ENCODE data around the gene SUFU. TPM values are rescaled to one million over a fixed set of nuclear protein-coding genes. Genes with fewer than 3 reads are reported as not detected.

SUFU gene
- total RNA-seq, 4 donors from 2014 or later: 2.3 to 5.4 (median 4.4) TPM

DNA sequence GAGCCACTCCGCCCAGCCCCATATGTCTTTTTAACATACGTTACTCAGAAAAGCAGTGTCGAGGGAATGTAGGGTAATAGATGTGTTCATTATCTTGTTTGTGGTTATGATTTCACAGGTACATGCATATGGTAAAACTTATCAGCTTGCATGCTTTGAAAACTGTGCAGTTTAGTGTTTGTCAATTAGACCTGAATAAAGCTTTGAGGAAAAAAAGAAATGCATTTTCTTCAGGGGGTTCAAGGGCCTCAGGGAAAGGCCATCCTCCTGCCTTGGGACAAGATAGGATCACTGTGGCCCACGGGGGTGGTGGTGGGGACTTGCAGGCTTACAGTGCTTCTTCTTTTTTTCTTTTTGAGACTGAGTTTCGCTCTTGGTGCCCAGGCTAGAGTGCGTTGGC, 36.5 kb upstream of the SUFU start:
- no peak for TF ChIP-seq POLR2A (IDR thresholded peaks at IDR 0.05)
- TF ChIP-seq, protein P1, sequence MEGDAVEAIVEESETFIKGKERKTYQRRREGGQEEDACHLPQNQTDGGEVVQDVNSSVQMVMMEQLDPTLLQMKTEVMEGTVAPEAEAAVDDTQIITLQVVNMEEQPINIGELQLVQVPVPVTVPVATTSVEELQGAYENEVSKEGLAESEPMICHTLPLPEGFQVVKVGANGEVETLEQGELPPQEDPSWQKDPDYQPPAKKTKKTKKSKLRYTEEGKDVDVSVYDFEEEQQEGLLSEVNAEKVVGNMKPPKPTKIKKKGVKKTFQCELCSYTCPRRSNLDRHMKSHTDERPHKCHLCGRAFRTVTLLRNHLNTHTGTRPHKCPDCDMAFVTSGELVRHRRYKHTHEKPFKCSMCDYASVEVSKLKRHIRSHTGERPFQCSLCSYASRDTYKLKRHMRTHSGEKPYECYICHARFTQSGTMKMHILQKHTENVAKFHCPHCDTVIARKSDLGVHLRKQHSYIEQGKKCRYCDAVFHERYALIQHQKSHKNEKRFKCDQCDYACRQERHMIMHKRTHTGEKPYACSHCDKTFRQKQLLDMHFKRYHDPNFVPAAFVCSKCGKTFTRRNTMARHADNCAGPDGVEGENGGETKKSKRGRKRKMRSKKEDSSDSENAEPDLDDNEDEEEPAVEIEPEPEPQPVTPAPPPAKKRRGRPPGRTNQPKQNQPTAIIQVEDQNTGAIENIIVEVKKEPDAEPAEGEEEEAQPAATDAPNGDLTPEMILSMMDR (IDR thresholded peaks at IDR 0.05): no peak
- Histone ChIP-seq H3K27ac (no peak overlapping the region), H3K4me1 (peaks cover 3 to 25% of the 10 kb centered on the region in 2 donors), H3K36me3 (no peaks in the 10 kb centered on the region), H3K9me3 (no peaks in the 10 kb centered on the region), H3K27me3 (no peaks in the 10 kb centered on the region), H3K4me3 (replicated peaks in 1 of 3) (no peak overlapping the region)
- DNase-seq: no peak
- 89 to 96% methylated on average over 6 of the region's 6 CpGs for WGBS, 2 donors
- intact Hi-C loops (cut with DNase I): no loop called here

DNA sequence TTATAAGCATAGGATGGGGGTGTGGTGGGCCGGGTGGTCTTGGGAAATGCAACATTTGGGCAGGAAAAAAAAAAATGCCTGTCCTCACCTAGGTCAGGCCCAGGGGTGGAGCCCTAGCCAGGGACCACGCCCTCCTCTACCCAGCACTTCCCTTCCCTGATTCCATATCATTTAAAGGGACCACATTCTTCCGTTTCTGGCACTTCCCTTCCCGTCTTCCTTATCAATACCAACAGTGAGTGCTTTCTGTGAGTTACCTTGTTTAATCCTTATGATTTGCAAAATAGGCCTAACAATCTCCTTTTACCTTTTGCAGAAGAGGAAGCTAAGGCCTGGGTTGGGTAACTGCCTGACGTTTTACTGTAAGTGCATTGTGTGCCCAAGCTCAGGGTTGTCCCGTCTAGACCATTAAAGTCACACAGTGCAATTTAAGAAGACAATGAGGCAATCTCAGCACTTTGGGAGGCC, 35.8 kb upstream of the SUFU start:
- Histone ChIP-seq H3K27me3 (no peaks in the 10 kb centered on the region), H3K27ac (no peak overlapping the region), H3K4me1 (peaks cover 3 to 18% of the 10 kb centered on the region in 2 donors), H3K36me3 (no peaks in the 10 kb centered on the region), H3K9me3 (no peaks in the 10 kb centered on the region), H3K4me3 (replicated peaks in 1 of 3) (no peak overlapping the region)
- TF ChIP-seq POLR2A (IDR thresholded peaks at IDR 0.05): no peak
- TF ChIP-seq, protein P1 (IDR thresholded peaks at IDR 0.05): no peak
- 77 to 79% methylated on average over 6 of the region's 6 CpGs for WGBS, 2 donors
- intact Hi-C loops (cut with DNase I): no loop called here
- DNase-seq: no peak

DNA sequence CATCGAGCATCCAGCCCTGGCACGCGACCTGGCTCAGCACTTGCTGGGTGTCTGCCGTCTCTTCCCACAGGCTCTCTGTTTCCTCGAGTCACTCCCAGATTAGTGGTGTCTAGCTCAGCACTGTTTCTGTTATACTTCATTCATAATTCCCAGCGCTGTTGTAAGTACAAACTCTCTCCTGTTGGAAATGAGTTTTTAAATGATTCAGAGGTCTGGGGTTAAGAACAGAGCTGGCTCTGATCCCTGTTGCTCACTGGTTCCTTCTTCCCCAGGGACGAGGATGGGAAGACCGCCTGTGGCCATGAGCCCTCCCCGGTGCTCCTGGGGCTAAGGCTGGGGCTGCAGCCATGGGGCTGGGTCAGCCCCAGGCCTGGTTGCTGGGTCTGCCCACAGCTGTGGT, 35.1 kb upstream of the SUFU start:
- H3K27me3 ChIP-seq: no peaks in the 10 kb centered on the region
- H3K4me3 ChIP-seq (replicated peaks in 1 of 3): no peak overlapping the region
- DNase-seq: no peak
- no peaks in the 10 kb centered on the region for H3K36me3 ChIP-seq
- TF ChIP-seq, protein P1 (IDR thresholded peaks at IDR 0.05): no peak
- TF ChIP-seq POLR2A (IDR thresholded peaks at IDR 0.05): no peak
- WGBS, 2 donors: 63 to 73% methylated on average over 9 of the region's 9 CpGs
- H3K4me1 ChIP-seq: peaks cover 0 to 11% of the 10 kb centered on the region in 2 donors
- H3K9me3 ChIP-seq: no peaks in the 10 kb centered on the region
- peak overlapping the region in 2 of 3 donors; percentile 20 to 29 for H3K27ac ChIP-seq
- intact Hi-C loops (cut with DNase I): no loop called here

DNA sequence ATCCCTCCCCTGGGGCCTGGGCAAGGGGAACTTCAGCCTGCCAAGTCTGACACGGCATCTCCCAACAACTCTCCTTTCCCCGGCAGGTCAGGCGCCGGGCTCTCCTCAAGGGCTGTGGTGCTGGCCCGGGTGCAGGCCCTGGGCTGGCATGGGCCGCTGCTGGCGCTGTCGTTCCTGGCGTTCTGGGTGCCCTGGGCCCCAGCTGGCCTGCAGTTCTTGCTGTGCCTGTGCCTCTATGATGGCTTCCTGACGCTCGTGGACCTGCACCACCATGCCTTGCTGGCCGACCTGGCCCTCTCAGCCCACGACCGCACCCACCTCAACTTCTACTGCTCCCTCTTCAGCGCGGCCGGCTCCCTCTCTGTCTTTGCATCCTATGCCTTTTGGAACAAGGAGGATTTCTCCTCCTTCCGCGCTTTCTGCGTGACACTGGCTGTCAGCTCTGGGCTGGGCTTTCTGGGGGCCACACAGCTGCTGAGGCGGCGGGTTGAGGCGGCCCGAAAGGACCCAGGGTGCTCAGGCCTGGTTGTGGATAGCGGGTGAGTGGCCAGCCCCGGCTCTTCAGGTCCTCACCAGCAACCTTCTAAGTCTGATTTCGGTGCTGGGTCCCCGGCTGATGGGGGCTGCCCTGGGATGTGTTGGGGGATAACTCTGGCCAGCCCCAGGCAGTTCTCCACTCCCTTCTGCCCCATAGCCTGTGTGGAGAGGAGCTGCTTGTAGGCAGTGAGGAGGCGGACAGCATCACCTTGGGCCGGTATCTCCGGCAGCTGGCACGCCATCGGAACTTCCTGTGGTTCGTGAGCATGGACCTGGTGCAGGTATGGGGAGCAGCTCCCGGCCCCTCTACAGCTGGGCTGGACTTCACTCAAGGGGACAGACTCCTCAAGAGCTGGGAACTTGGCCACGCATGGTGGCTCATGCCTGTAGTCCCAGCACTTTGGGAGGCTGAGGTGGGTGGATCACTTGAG, 32.9 kb upstream of the SUFU start:
- no peaks in the 10 kb centered on the region for H3K27me3 ChIP-seq
- DNase-seq: no peak
- H3K36me3 ChIP-seq: no peaks in the 10 kb centered on the region
- 92 to 94% methylated on average over 28 to 29 of the region's 36 CpGs for WGBS, 2 donors
- no peak for TF ChIP-seq POLR2A (IDR thresholded peaks at IDR 0.05)
- TF ChIP-seq, protein P1 (IDR thresholded peaks at IDR 0.05): no peak
- H3K9me3 ChIP-seq: no peaks in the 10 kb centered on the region
- no peak overlapping the region for H3K4me3 ChIP-seq (replicated peaks in 1 of 3)
- intact Hi-C loops (cut with DNase I): loop anchor here (10.0 kb wide), 1 partner anchor 236 kb away; no protein-coding TSS in a partner anchor
- H3K4me1 ChIP-seq: peaks cover 0 to 9% of the 10 kb centered on the region in 2 donors
- no peak overlapping the region for H3K27ac ChIP-seq
